HG02852 (cell line): Measurements from ENCODE around the gene PSTPIP2.
"Not testable (repeated sequence)": the region's sequence is repeated elsewhere in the genome, so short reads cannot be mapped to it uniquely, and the experiment has no call there.

ENCODE experiments used
- ATAC-seq: cut with Tn5 transposase; IDR thresholded peaks from one replicate; pipeline ENCODE4 v1.9.1; 2021; ENCODE audit warnings: mild to moderate bottlenecking, moderate library complexity; ENCODE audit not compliant: unreplicated experiment

PSTPIP2 gene, protein sequence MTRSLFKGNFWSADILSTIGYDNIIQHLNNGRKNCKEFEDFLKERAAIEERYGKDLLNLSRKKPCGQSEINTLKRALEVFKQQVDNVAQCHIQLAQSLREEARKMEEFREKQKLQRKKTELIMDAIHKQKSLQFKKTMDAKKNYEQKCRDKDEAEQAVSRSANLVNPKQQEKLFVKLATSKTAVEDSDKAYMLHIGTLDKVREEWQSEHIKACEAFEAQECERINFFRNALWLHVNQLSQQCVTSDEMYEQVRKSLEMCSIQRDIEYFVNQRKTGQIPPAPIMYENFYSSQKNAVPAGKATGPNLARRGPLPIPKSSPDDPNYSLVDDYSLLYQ

DNA sequence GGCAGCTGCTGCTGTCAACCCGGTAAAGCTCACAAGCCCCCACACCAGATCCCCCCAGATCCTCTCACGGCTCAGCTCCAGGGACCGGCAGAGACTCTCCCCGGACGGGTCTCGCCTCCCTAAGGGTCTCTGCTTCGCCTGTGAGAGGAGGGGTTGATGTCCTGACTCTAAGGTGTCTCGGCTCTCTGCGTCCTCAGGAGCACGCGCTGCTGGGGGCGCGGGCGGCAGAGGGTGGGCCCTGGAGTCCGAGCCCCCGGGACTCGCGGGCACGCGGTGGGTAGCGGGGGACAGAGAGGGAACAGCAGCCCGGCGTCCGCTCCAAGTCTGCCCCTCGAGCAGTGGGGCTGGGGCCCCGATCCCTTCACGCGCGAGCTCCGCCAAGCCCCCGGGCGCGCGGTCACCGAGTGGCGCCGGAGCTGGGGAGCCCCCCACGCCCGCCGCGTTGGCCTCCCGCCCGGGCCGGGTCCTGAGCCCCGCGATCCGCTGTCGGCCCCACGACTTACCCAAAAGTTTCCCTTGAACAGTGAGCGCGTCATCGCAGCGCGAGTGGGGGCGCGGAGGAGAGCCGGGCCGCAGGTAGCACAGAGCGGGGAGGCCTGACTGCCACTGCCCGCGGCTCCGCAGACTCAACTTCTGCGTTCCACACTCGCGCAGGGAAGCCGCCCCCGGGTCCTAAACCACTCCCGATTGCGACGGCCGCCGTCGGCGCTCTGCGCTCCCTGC lies at the start of gene PSTPIP2:
PSTPIP2 (minus strand) TSS at position 608 of the 723 bp plus-strand sequence; CDS start at position 536, 72 bp downstream.
- ATAC-seq = peak; percentile 58

DNA sequence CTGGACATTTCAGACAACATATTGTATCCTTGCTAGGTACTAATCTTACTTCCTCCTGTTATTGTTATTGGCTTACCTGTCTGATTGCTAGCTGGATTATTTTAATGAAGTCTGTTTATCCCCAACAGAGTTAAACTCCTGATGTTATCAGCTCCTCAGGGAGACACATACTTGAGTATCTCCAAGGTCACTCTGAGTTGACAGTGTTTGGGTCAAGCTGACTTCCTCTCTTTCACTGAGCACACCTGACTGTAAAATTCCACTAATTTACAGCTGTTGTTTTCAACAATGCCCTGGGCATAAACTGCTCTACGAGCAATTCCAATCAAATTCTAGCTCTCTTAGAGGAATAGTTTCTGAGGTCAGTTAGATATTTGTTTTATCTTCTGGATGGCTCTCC lies 41.7 kb upstream of the PSTPIP2 start:
- no peak for ATAC-seq

DNA sequence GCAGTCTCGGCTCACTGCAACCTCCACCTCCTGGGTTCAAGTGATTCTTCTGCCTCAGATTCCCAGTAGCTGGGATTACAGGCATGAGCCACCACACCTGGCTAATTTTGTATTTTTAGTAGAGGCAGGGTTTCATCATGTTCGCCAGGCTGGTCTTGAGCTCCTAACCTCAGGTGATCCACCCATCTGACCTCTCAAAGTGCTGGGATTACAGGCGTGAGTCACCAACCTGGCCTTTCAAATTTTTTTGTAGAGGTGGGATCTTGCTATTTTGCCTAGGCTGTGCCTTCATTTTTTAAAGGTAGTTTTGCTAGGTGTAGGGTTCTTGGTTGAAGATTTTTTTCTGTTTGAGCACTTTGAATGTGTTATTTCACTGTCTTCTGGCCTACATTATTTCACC lies 38.3 kb upstream of the PSTPIP2 start:
- no peak for ATAC-seq

DNA sequence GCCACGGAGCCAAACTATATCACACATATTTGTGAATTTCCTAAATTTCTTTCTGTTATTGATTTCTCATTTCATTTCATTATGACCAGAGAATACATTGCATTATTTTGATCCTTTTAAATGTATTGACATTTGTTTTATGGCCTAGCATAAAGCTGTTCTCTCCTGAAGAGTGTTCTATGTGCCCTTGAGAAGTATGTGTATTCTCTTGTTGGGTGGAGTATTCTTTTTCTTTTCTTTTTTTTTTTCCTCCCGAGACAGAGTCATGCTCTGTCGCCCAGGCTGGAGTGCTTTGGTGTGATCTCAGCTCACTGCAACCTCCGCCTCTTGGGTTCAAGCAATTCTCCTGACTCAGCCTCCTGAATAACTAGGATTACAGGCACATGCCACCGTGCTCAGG lies 37.3 kb upstream of the PSTPIP2 start:
- no peak for ATAC-seq

DNA sequence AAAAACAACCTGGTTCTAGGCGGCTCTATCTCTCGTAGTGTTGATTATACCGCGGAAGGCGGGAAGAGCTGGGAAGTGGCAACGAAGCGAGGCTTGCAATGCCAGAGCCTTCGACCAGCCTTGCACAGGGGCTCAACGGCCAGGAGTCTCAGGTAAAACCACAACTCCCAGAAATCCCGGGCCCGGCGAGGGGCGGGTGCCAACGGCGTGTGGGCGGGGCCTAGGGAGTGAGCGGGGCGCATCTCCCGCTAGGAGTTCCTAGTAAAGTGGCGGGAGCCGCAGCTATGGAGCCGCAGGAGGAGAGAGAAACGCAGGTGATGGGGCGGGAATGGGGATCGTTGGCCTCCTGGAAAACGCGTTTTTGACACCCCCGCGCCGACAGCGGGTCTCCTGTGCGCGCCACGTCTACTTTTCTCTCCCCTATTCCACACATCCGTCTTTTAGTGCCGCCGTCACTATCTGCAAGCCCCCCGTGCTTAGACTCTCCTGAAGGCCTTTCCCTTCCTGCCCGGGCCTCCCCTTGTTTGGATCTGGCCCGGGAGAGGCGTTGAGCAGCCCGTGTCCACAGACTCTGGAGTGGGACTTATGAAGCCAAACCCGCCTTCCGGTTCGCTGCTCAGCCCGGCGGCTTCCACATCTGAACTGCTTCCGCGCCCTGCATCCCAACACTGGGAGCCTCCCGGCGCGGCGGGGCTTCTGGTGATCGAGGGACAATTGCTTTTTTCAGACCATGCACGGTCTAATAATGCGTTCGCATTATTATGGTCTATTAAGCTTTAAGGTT lies 32.3 kb upstream of the PSTPIP2 start, which contains the start of gene HAUS1:
HAUS1 (plus strand) TSS at position 258 of the 784 bp plus-strand sequence; CDS start at position 285, 27 bp downstream.
- peak; percentile 96 for ATAC-seq

GRCh38 chr18:46099463-46099862 lies 27.4 kb upstream of the PSTPIP2 start:
- ATAC-seq = no peak

- no peak for ATAC-seq
These were observed 26.5 kb upstream of the PSTPIP2 start for GRCh38 chr18:46098616-46098933.

DNA sequence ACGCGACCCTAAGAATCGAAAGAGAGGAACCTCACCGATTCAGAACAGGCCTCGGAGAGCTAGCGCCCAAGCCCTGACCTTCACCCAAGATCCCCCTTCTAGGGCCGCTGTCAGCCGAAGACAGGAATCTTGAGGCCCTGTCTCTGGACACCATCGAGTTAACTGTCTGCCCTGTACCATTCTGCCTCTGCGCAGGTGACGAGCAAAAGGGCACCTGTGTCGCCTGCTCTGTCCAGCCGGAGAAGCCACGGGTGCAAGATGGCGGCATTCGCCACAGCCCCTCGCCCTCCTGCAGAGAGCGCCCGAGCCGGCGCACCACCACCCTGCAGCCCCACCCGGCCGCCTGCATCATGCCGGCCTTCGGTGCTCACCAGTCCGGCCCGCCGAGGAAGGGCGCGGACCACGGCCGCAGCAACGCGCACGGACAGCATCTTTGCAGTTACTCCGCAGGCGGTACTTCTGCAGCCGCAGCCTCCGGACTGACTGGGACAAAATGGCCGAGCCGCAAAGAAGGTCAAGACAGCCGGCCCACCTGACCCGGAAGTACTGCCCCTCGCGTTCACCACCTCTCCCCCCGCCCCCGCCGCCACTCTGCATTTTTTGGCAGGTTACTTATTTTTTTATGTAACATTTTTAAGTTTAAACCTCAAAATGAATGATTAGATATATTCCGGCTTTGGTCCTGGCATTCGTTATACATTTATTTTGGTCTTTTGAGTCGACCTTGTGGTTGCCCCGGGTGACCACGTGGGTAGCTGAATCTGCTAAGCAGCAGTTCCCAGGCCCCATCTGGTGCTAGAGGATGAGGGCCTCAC lies 25.9 kb upstream of the PSTPIP2 start, which contains the start of gene ATP5F1A:
ATP5F1A (minus strand) TSS at position 496 of the 815 bp plus-strand sequence; CDS start at position 431, 65 bp downstream.
- ATAC-seq = peak; percentile 79

- ATAC-seq = peak; percentile 23
These were observed 25.4 kb upstream of the PSTPIP2 start for GRCh38 chr18:46097431-46097800.

DNA sequence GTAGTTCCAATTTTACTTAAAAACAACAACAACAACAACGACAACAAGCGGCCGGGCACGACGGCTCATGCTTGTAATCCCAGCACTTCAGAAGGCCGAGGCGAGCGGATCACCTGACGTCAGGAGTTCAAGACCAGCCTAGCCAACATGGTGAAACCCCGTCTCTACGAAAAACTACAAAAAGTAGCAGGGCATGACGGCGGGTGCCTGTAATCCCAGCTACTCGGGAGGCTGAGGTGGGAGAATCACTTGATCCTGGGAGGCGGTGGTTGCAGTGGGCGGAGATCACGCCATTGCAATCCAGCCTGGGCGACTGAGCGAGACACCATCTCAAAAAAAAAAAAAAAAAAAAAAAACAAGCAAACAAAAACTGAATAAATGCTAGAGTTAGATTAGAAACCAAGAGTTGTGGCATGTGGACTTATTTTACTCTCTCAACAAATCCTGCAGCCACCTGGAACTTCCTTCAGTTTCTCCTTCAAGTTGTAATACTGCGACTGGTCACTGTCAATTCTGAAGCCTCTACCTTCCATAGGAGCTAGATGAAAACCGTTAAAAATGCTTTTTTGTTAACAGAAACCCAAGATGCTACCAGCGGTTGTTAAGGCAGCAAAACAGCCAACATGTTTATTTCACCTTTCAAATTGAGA lies 24.7 kb upstream of the PSTPIP2 start:
- no peak for ATAC-seq

DNA sequence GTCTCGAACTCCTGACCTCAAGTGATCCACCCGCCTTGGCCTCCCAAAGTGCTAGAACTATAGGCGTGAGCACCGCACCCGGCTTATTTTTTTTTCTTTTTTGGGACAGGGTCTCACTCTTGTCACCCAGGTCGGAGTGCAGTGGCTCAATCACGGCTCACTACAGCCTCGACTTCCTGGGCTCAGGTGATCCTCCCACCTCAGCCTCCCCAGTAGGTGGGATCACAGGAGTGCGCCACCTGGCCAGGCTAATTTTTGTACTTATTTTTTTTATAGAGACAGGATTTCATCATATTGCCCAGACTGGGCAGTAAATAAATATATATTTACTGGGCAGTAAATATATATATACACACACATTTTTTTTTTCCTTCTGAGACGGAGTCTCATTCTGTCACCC lies 23.5 kb upstream of the PSTPIP2 start:
- ATAC-seq = no peak

GRCh38 chr18:46088501-46088900 lies 16.4 kb upstream of the PSTPIP2 start:
- ATAC-seq = not testable (repeated sequence)

- no peak for ATAC-seq
These were observed 12.4 kb upstream of the PSTPIP2 start for GRCh38 chr18:46084431-46084830.

- no peak for ATAC-seq
These were observed 8.1 kb upstream of the PSTPIP2 start for GRCh38 chr18:46080156-46080555.

GRCh38 chr18:46079336-46079735 lies 7.3 kb upstream of the PSTPIP2 start:
- ATAC-seq = no peak

DNA sequence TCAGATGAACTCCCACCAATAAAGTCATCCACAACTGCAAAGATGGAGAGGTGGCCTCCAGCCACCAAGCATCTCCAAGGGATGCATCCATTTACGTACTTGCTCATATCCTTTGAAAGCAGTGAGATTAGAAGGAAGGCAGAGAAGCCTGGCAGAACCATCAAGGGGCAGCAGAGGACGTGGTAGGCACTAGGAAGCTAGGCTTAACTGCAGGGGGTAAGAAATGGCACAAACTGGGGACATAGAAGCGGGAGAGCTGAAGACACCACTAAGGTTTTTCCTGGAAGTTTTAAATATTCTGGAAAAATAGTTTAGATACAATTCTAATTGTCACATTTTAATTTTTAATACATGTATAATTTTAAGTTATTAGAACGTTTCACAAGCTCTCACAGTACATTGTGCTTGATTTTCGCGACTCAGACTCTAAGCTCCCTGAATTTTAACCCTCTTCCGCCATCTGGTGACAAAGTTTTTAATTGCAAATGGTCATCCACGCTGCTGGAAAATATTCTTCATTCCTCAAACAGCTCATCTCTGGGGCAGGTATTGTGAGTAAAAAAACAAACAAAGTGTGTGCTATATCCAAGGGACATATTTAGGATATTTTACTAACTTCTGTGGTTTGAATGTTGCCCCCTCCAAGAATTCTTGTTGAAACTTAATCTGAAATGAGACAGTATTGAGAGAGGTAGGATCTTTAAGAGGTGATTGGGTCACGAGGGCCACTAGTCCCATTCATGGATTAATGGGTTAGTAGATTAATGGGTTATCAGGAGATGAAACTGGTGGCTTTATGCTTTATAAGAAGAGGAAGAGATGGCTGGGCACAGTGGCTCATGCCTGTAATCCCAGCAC lies 1.6 kb upstream of the PSTPIP2 start:
- no peak for ATAC-seq

DNA sequence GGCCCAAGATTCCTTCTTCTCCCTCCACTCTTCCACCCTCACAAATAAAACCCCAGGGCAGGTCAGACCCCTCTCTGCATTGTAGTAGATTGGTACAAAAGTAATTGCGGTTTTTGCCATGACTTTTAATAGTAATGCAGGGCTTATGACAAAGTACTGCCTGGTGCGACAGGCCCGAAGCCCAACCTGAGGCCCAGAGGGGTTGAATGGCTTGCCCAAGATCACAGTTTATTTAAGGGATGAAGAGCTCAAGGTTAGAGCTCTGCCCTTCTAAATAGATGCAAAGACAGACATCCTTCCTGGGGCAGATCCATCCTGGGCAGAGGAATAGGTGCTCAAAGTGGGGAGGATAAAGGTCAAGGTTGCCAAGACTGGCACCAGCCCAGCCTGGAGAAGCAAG lies 899 bp upstream of the PSTPIP2 start:
- ATAC-seq = no peak

DNA sequence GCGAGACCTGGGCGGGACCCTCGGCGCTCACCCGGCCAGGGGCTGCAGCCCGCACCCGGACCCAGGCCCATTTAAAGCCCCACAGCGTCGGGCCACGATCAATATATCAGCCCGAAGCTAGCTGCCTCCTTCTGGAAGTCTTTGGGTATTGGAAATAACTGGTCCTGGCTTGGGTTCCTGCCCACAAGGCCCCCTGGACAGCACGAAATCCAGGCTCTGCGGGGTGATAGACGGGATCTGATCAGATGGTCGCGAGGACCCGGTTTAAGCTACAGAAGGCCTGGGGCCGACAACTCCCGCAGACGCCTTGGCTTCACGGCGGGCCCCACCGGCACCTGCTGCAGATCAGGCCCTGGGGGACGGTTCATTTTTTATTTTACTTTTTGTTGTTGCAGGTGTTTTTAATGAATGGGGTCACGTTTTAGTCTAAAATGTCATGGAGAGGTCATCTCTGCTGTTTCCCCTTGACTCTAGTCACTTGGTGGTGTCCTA lies 362 bp upstream of the PSTPIP2 start:
- ATAC-seq = no peak
